Spinal cord (tissue), 10 donors: ENCODE measurements around the gene C10orf88. TPM values are rescaled to one million over a fixed set of nuclear protein-coding genes. Genes with fewer than 3 reads are reported as not detected.

Experiments
- DNase-seq, 6 donors: peaks; one replicate each; pipeline versions ENCODE4 v3.0.0 to v3.0.0-alpha.2; 2013 to 2015; ENCODE audit warnings: low spot score in 6 of 6, low read depth in 4 of 6
- H3K27ac ChIP-seq: one replicate; pipeline ENCODE4 v1.5.1; 2013; ENCODE audit warnings: low read depth, low read length, control low read depth
- H3K27me3 ChIP-seq: one replicate; pipeline ENCODE4 v1.6.1; 2013; ENCODE audit warnings: low read length; ENCODE audit not compliant: control insufficient read depth, insufficient read depth
- H3K36me3 ChIP-seq: one replicate; pipeline ENCODE4 v1.6.1; 2013; ENCODE audit warnings: low read length; ENCODE audit not compliant: control insufficient read depth, insufficient read depth
- H3K4me1 ChIP-seq: one replicate; pipeline ENCODE4 v1.6.1; 2013; ENCODE audit warnings: low read length; ENCODE audit not compliant: control insufficient read depth, insufficient read depth
- H3K4me3 ChIP-seq: one replicate; pipeline ENCODE4 v1.5.1; 2013; ENCODE audit warnings: low read depth, low read length, control low read depth
- H3K9me3 ChIP-seq: one replicate; pipeline ENCODE4 v1.6.1; 2013; ENCODE audit warnings: low read length; ENCODE audit not compliant: control insufficient read depth, insufficient read depth
- WGBS: methylation state at CpG from one replicate; pipeline ENCODE4 v1.1.5; 2013; ENCODE audit warnings: missing lambda C conversion rate; ENCODE audit not compliant: insufficient coverage; 5-methylcytosine and 5-hydroxymethylcytosine counted together
- long read RNA-seq, 4 donors: transcript quantifications; one replicate each; lab custom pipeline, GENCODE V29; 2026
- polyA plus RNA-seq, 2 donors: library from polyadenylated mRNA; unstranded; fragments of 120-200 nt; gene quantifications; one replicate each; pipeline ENCODE4 v1.2.1, GENCODE V29; 2013; ENCODE audit not compliant: insufficient read length in 2 of 2
- total RNA-seq, 2 donors: library from RNA; depleted of rRNA in 1 of 2; stranded (reverse); fragments of 120-200 nt in 1 of 2; fragments of >200 nt in 1 of 2; gene quantifications; one replicate each; pipeline versions ENCODE4 v1.2.3 to v1.2.4, GENCODE V29; 2013 to 2014
- donor health status: healthy.

Gene C10orf88, protein sequence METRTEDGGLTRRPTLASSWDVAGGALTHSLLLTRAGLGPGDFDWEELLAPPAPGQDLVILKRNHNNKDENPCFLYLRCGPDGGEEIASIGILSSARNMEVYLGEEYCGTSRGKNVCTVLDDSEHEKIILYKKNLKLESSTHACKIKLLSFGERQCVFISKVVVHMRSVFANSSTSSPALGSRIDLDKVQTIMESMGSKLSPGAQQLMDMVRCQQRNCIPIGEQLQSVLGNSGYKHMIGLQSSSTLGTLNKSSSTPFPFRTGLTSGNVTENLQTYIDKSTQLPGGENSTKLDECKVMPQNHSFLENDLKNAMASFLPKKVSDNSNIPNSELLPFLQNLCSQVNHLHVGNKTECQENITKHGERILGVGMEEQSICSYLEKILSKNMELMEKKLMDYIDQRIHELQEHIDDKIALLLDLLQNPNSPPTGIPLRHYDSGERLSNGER
- total RNA-seq: 10 to 100 TPM; 11.2 to 33.7 TPM
- 10 to 100 TPM; 18.4 to 18.8 TPM for polyA plus RNA-seq
- long read RNA-seq, donor 1, partial matches to known transcripts: 0 of 1 reads
- long read RNA-seq, donor 1, other reads (novel, unspliced or antisense): 0 of 1 reads
- long read RNA-seq, donor 2, partial matches to known transcripts: 0 of 2 reads
- long read RNA-seq, donor 2, other reads (novel, unspliced or antisense): 0 of 2 reads
- long read RNA-seq, donor 3, partial matches to known transcripts: 0 of 3 reads
- long read RNA-seq, donor 3, other reads (novel, unspliced or antisense): 0 of 3 reads
- long read RNA-seq, donor 4, transcript C10orf88-204 (6 exons, 2,482 nt): major isoform, 5 of 5 reads
- long read RNA-seq, donor 4, partial matches to known transcripts: 0 of 5 reads
- long read RNA-seq, donor 4, other reads (novel, unspliced or antisense): 0 of 5 reads

DNA sequence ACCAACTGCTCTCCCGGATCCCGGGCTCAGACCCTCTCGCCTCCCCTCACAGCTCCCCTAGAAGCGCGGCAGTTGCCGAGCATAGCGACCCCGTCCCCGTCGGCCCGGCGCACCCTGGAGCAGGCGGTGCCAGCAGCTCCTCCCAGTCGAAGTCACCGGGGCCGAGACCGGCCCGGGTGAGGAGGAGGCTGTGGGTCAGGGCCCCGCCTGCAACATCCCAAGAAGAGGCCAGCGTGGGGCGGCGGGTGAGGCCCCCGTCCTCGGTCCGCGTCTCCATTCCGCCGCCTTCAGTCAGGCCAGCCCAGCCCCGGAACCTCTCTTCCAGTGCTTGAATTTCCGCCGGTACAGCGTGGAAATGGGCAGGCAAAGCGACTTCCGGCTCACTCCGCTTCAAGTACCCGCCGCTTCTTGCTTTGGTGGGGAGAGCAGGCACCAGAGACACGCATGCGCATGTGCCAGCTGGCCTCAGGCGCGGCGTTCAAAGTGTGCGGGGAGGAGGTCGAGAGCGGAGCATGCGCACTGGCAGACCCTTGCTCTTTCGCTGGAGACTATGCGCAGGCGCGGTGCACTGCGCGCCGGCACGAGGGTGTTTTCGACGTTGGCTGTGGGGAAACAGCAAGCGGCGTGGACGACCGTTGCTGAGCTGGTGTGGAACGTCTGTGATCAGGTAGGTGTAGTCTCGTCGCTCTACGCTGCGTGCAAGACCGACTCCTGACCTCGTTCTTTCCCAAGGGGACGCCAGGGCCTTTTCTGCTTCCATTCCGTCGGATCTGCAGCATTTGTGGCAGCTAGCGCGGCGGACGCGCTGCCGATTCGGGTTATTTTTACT is at the start of gene C10orf88:
Gene C10orf88, minus strand, starts transcription at position 326 of the 829 bp plus-strand sequence. Its CDS starts 49 bp downstream, at position 277.
- Histone ChIP-seq H3K27ac (peak within 1 kb of the TSS; percentile 66), H3K36me3 (no peaks in the 10 kb centered on the region), H3K4me3 (peak within 1 kb of the TSS; percentile 81), H3K4me1 (peaks cover 14% of the 10 kb centered on the region), H3K9me3 (peaks cover 3% of the 10 kb centered on the region), H3K27me3 (peaks cover 3% of the 10 kb centered on the region)
- peak; percentile 91 to 100 (median 97) for DNase-seq
- under 1% methylated on average over 62 of the region's 77 CpGs for WGBS

DNA sequence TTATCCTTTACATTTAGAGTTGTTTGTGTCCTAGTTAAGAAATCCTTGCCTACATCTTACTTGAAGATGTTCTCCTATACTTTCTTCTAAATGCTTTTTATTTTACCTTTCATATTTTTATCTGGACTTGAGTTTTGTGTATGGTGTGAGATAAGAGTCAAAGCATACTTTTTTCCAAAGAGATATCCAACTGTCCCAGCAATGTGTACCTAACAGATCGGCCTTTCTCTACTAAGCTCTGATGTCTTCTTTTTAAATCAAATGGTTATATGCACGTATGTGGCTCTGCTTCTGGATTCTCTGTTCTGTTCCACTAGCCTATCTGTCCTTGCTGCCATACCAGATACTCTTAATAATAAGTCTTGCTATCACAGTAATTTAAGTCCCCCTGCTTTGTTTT is 47.3 kb upstream of the C10orf88 start:
- Histone ChIP-seq H3K27ac (no peak overlapping the region), H3K27me3 (no peaks in the 10 kb centered on the region), H3K9me3 (no peaks in the 10 kb centered on the region), H3K4me3 (no peak overlapping the region), H3K36me3 (peaks cover 3% of the 10 kb centered on the region), H3K4me1 (no peaks in the 10 kb centered on the region)
- 100% methylated on average over 1 of the region's 2 CpGs for WGBS
- no peak for DNase-seq

DNA sequence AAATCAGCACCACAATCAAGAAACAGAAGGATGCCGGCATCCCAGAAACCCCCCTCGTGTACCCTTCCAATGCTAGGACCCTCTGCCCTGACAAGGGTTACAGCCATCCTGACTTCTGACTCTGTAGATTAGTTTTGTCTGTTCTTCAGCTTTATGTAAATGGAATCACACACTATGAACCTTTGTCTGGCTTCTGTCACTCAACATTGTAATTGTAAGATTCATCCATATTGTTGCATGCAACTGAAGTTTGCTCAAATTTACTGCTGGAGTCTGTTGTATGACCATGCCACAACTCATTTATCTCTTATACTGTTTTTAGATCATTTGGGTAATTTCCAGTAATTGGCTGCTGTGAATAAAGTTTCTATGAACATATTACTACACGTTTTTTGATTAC is 46.1 kb upstream of the C10orf88 start:
- H3K9me3 ChIP-seq: no peaks in the 10 kb centered on the region
- no peaks in the 10 kb centered on the region for H3K4me1 ChIP-seq
- H3K36me3 ChIP-seq: peaks cover 5% of the 10 kb centered on the region
- no peak overlapping the region for H3K27ac ChIP-seq
- H3K27me3 ChIP-seq: no peaks in the 10 kb centered on the region
- no peak overlapping the region for H3K4me3 ChIP-seq
- WGBS: no CpG with 5 or more reads among the region's 3 CpGs
- no peak for DNase-seq

DNA sequence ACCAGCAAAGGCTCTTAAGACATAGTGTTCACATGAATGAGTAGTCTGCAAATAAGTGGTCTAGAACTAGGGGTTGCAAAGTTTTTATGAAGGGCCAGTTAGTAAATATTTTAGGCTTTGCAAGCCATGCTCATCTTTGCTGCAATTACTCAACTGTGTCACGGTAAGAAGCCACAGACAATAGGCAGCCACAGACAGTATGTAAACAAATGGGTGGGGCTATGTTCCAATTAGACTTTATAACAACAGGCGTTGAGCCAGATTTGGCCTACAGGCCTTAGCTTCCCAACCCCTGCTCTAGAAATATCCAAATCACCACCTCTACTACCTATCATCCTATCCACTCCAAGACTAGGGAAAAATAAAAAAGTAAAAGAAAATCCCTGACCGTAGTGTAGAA is 45.3 kb upstream of the C10orf88 start:
- Histone ChIP-seq H3K4me3 (no peak overlapping the region), H3K27ac (no peak overlapping the region), H3K36me3 (peaks cover 5% of the 10 kb centered on the region), H3K9me3 (no peaks in the 10 kb centered on the region), H3K27me3 (no peaks in the 10 kb centered on the region), H3K4me1 (no peaks in the 10 kb centered on the region)
- no CpG with 5 or more reads among the region's 3 CpGs for WGBS
- no peak for DNase-seq

DNA sequence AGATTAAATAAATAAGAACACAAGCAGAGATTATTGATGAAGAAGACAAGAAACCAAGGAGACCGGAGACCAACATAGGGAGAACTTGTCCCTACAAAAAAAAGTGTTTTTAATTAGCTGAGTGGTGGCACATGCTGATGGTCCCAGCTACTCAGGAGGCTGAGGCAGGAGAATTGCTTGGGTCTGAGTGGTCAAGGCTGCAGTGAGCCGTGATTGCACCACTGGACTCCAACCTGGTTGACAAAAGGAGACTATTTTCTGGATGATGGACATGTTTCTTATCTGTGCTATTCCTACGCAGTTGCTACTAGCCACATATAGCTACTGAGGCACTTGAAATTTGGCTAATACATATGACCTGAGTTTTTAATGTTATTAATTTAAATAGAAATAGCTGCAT is 44.9 kb upstream of the C10orf88 start:
- no peaks in the 10 kb centered on the region for H3K27me3 ChIP-seq
- no peak overlapping the region for H3K4me3 ChIP-seq
- no peak overlapping the region for H3K27ac ChIP-seq

DNA sequence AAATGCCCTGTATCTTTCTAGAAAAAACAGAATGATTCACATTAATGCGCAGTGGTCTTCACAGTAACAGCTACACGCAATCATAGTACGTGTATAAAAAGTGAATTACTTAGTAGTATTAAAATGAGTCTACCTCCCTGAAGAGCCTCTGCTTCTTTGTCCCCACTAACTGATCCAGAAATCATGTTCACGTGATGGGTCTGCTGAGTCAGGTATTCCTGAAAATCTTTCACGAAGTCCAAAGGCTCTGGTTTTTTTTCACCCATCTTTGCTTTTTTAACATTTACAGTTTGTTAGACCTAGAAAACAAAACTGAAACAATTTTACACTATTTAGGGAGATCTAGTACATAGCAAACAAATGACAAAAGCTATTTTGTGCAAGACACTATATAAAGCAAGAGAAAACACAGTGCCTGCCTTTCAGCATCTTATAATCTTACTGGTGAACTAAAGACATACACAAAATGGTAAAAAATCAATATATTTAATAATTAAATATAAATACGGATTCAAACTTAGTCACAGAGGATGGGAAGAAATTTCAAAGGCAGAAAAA is 44.4 kb upstream of the C10orf88 start:
- WGBS: no CpG with 5 or more reads among the region's 6 CpGs

More for the DNA sequence above, 44.9 kb upstream of the C10orf88 start:
- WGBS: 93% methylated on average over 2 of the region's 3 CpGs
- peaks cover 6% of the 10 kb centered on the region for H3K36me3 ChIP-seq
- DNase-seq: no peak
- no peaks in the 10 kb centered on the region for H3K9me3 ChIP-seq
- no peaks in the 10 kb centered on the region for H3K4me1 ChIP-seq

DNA sequence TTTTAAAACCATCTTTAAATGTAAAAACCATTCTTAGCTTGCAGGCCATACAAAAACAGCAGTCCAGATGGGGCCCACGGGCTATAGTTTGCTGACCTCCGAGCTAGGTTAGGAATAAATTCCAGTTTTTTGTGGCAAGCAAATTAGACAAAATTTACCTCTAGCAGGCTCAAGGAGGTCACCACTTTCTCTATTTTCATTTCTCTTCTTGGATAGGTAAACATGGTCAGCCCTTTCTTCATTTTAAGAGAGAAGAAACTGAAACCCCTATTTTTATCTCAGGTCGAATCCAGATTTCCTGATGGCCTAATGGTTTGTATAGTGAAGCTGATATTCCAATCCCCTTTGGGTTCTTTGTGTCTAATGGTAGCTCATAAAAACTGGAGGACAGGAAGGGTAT is 43.8 kb upstream of the C10orf88 start:
- H3K27me3 ChIP-seq: no peaks in the 10 kb centered on the region
- no peak overlapping the region for H3K27ac ChIP-seq
- H3K4me3 ChIP-seq: no peak overlapping the region
- peaks cover 9% of the 10 kb centered on the region for H3K36me3 ChIP-seq
- H3K4me1 ChIP-seq: no peaks in the 10 kb centered on the region
- no peak for DNase-seq
- 80% methylated on average over 1 of the region's 3 CpGs for WGBS
- no peaks in the 10 kb centered on the region for H3K9me3 ChIP-seq

More for the DNA sequence above, 44.4 kb upstream of the C10orf88 start:
- DNase-seq: no peak
- Histone ChIP-seq H3K4me1 (no peaks in the 10 kb centered on the region), H3K9me3 (no peaks in the 10 kb centered on the region), H3K27me3 (no peaks in the 10 kb centered on the region), H3K4me3 (no peak overlapping the region), H3K27ac (no peak overlapping the region), H3K36me3 (peaks cover 9% of the 10 kb centered on the region)

DNA sequence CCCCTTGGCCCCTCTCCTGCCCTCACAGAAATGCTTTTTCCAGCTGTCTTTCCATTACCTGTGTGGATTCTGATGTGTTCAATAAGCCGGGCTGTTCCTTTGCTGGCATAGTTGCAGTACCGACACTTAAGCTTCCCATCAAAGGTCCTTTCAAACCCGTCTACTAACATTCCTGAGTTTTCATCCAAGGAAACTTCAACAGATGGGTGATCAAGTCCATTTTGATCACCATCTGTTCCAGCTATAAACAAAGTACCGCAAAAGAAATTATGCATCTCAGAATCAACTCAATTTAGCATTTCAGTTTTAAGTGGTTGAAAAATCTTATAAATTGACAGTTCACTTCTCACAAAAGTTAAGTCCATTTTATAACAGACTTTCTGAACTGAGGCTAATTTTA is 41.9 kb upstream of the C10orf88 start:
- peak in 1 of 6 donors; percentile 66 for DNase-seq
- Histone ChIP-seq H3K27me3 (no peaks in the 10 kb centered on the region), H3K9me3 (no peaks in the 10 kb centered on the region), H3K4me1 (no peaks in the 10 kb centered on the region), H3K27ac (no peak overlapping the region), H3K4me3 (no peak overlapping the region), H3K36me3 (peaks cover 9% of the 10 kb centered on the region)
- 100% methylated on average over 1 of the region's 4 CpGs for WGBS

DNA sequence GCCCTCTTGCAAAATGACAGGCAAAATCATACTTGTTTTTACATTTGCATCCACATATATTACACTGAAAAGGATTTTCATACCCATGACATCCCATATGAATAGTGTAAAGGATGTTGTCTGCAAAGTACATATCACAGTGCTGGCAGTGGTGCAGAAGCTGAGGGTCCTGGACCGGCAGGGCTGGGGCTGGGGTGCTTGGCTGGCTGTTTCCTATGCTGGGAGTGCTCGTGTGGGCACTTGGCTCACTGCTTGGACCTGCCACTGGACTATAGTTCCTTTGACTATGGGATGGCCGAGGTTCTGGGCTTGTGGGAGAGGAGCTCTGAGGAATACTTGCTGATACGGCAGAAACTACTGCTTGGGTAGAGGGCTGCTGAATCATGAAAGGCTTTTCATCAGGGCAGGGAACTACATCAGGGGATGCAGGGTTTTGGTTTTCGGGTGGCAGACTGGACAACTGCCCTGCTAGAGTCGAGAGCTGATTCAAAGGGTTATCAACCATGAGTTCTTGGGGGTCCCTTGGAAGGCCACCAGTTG is 39.8 kb upstream of the C10orf88 start:
- Histone ChIP-seq H3K36me3 (peaks cover 13% of the 10 kb centered on the region), H3K4me3 (no peak overlapping the region), H3K27me3 (no peaks in the 10 kb centered on the region), H3K27ac (no peak overlapping the region), H3K4me1 (no peaks in the 10 kb centered on the region), H3K9me3 (no peaks in the 10 kb centered on the region)
- WGBS: 89% methylated on average over 6 of the region's 6 CpGs
- DNase-seq: no peak
